ENCODE results near the gene GPRC5C.

GPRC5C gene

DNA sequence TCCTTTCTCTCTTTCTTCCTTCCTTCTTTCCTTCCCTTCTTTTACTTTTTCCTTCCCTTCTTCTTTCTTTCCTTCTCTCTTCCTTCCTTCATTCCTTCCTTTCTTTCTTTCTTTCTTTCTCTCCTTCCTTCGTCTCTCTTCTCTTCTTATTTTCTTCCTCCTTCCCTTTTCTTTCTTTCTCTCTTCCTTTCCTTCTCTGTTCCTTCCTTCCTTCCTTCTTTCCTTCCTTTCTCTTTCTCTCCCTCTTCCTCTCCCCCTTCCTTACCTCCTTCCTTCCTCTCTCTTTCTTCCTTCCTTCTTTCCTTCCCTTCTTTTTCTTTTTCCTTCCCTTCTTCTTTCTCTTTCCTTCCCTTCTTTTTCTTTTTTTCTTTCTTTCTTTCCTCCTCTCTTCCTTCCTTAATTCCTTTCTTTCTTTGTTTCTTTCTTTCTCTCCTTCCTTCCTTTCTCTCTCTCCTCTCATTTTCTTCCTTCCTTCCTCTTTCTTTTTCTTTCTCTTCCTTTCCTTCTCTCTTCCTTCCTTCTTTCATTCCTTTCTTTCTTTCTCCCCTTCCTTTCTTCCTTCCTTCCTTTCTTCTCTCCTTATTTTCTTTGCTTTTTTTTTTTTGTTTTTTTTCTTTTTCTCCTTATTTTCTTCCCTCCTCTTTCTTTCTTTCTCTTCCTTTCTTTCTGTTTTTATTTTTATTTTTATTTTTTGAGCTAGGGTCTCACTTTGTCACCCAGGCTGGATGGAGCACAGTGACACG, 41.8 kb upstream of the GPRC5C start:
- no peaks in the 10 kb centered on the region for H3K79me2 ChIP-seq (ENCODE audit: insufficient read depth, low read length)
- H2AFZ ChIP-seq (ENCODE audit: low read depth, low read length), result no peak overlapping the region
- ATAC-seq (ENCODE audit: insufficient read depth, low read depth) (no peak), DNase-seq (no peak)
- H4K20me1 ChIP-seq (ENCODE audit: insufficient read depth, low read length), result no peaks in the 10 kb centered on the region
- TF ChIP-seq EZH2 (IDR thresholded peaks at IDR 0.05; ENCODE audit: borderline replicate concordance, low read depth, low read length, severe bottlenecking) (no peak), CTCF (IDR thresholded peaks at IDR 0.05; ENCODE audit: borderline replicate concordance, extremely low read depth, low read length, poor library complexity, severe bottlenecking) (no peak)
- no peaks in the 10 kb centered on the region for H3K9me3 ChIP-seq (ENCODE audit: insufficient read depth, low read length, severe bottlenecking)
- H3K4me3 ChIP-seq (ENCODE audit: low read depth in 1 of 2, low read length in 2 of 2), result no peak overlapping the region
- no peaks in the 10 kb centered on the region for H3K36me3 ChIP-seq (ENCODE audit: insufficient read depth, low read length)
- no peaks in the 10 kb centered on the region for H3K4me1 ChIP-seq (ENCODE audit: insufficient read depth, low read length)
- H3K9ac ChIP-seq (ENCODE audit: low read depth, low read length), result no peak overlapping the region
- no peak overlapping the region for H3K27ac ChIP-seq (ENCODE audit: low read length)
- no peak overlapping the region for H3K4me2 ChIP-seq (ENCODE audit: insufficient read depth, low read length)
- H3K27me3 ChIP-seq (ENCODE audit: insufficient read depth, low read length, poor library complexity), result peaks cover 3% of the 10 kb centered on the region

DNA sequence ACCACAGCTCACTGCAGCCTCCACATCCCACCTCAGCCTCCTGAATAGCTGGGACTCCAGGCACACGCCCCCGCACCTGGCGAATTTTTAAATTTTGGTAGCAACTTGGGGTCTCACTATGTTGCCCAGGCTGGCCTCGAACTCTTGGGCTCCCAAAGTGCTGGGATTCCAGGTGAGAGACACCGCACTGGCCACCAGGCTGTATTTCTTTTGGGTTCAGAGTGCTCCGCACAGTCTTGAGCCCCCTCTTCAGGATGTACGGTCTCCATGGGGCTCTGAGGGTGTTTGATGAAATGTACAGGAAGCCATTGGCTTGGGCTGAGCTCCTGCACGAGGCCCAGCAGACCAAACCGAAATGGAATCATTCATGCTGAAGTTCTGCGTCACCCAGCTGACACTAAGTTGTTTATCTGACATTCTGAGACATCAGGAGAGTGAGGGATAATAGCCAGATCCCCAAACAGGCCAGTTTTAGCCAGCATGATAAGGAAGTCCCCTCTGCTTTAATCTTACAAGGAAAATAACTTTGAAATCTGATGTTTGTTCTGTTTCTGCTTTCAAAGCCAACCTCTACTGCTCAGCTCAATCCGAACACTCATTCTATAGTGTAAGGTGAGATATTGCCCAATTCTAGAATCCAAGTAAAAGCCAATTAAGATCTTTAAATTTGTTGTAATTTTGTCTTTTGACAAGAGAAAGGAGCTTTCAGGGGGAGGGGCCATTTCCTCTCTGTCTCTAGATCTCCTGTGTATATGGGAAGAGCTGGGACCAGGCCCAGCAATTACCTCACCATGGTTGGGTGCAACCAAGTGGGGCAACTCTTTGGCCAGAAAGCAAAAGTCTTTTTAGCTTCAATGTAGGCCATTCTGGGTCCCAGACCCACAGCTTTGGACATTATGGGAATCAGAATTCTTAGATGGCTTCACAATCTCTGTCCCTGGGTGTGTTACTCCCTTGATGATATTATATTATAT, 40.9 kb upstream of the GPRC5C start:
- ATAC-seq (ENCODE audit: insufficient read depth, low read depth), result no peak
- Histone ChIP-seq H3K4me3 (ENCODE audit: low read depth in 1 of 2, low read length in 2 of 2) (no peak overlapping the region), H3K4me2 (ENCODE audit: insufficient read depth, low read length) (no peak overlapping the region)

DNA sequence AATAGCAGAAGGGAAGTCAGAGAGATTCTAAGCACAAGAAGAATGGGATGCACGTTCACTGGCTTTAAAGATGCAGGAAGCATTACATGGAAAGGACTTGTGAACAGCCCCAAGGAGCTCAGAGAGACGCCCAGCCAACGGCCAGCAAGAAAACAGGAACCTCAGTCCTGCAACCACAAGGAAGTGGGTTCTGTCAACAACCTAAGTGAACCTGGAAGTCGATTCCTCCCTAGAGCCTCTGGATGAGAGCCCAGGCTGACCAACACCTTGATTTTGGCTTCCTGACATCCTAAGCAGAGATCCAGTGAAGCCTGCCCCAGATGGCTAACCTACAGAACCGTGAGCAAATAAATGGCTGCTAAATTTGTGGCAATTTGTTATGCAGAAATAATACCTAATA, 40.1 kb upstream of the GPRC5C start:
- ATAC-seq (ENCODE audit: insufficient read depth, low read depth), result no peak
- H3K4me2 ChIP-seq (ENCODE audit: insufficient read depth, low read length), result no peak overlapping the region
- DNase-seq, result no peak
- H4K20me1 ChIP-seq (ENCODE audit: insufficient read depth, low read length), result no peaks in the 10 kb centered on the region
- no peak overlapping the region for H2AFZ ChIP-seq (ENCODE audit: low read depth, low read length)
- no peak overlapping the region for H3K27ac ChIP-seq (ENCODE audit: low read length)
- H3K79me2 ChIP-seq (ENCODE audit: insufficient read depth, low read length), result no peaks in the 10 kb centered on the region
- no peaks in the 10 kb centered on the region for H3K36me3 ChIP-seq (ENCODE audit: insufficient read depth, low read length)
- H3K9ac ChIP-seq (ENCODE audit: low read depth, low read length), result no peak overlapping the region
- no peak overlapping the region for H3K4me3 ChIP-seq (ENCODE audit: low read depth in 1 of 2, low read length in 2 of 2)
- TF ChIP-seq EZH2 (IDR thresholded peaks at IDR 0.05; ENCODE audit: borderline replicate concordance, low read depth, low read length, severe bottlenecking) (no peak), CTCF (IDR thresholded peaks at IDR 0.05; ENCODE audit: borderline replicate concordance, extremely low read depth, low read length, poor library complexity, severe bottlenecking) (no peak)
- H3K4me1 ChIP-seq (ENCODE audit: insufficient read depth, low read length), result no peaks in the 10 kb centered on the region
- H3K27me3 ChIP-seq (ENCODE audit: insufficient read depth, low read length, poor library complexity), result peaks cover 3% of the 10 kb centered on the region
- H3K9me3 ChIP-seq (ENCODE audit: insufficient read depth, low read length, severe bottlenecking), result no peaks in the 10 kb centered on the region

More for the DNA sequence above, 40.9 kb upstream of the GPRC5C start:
- Histone ChIP-seq H3K79me2 (ENCODE audit: insufficient read depth, low read length) (no peaks in the 10 kb centered on the region), H3K4me1 (ENCODE audit: insufficient read depth, low read length) (no peaks in the 10 kb centered on the region), H3K36me3 (ENCODE audit: insufficient read depth, low read length) (no peaks in the 10 kb centered on the region), H4K20me1 (ENCODE audit: insufficient read depth, low read length) (no peaks in the 10 kb centered on the region), H3K27me3 (ENCODE audit: insufficient read depth, low read length, poor library complexity) (peaks cover 3% of the 10 kb centered on the region), H3K9me3 (ENCODE audit: insufficient read depth, low read length, severe bottlenecking) (no peaks in the 10 kb centered on the region), H2AFZ (ENCODE audit: low read depth, low read length) (no peak overlapping the region), H3K9ac (ENCODE audit: low read depth, low read length) (no peak overlapping the region), H3K27ac (ENCODE audit: low read length) (no peak overlapping the region)
- no peak for TF ChIP-seq CTCF (IDR thresholded peaks at IDR 0.05; ENCODE audit: borderline replicate concordance, extremely low read depth, low read length, poor library complexity, severe bottlenecking)
- TF ChIP-seq EZH2 (IDR thresholded peaks at IDR 0.05; ENCODE audit: borderline replicate concordance, low read depth, low read length, severe bottlenecking), result no peak
- no peak for DNase-seq

Measured in DND-41 (cell line).